ENCODE data around the gene MRM2.

Gene MRM2

DNA sequence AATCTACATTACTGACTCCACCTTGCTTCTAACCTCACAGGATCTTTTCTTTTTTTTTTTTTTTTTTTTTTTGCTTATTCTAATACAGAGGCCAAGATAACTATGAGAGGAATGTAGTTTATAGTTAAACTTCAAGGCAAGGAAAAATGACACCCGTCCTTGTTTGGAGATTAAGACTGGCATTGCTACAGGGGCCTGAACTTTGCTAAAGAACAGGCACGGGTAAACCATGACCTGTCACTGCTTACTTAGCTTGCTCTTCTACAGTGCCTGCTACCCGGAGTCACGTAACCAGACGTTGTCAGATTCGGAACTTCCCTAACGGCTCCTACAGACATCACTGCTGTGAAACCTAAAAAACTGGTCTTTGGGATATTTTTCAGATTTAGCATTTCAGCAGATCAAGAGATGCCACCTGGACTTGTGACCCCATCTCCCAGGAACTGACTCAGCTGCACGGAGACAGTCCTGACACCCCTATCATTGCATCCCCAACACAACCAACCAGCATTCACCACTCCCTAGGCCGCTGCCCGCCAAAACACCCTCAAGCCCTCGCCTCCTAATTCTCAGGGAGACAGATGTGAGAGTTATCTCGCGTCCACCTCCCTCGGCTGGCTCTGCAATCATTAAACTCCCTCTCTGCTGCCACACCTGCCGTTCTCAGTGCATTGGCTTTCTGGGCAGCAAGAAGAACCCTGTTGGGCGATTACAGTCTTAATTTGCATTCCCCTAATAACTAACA is 36.8 kb downstream of the MRM2 start:
- DNase-seq (ENCODE audit: insufficient read length, low spot score): no peak
- FAIRE-seq: no peak
- TF ChIP-seq POU2F2 (IDR thresholded peaks at IDR 0.05; ENCODE audit: low read depth, low read length) (no peak), POLR2A (IDR thresholded peaks at IDR 0.05; ENCODE audit: low read depth, low read length) (no peak), SPI1 (IDR thresholded peaks at IDR 0.05; ENCODE audit: low read depth, low read length) (no peak), TAF1 (IDR thresholded peaks at IDR 0.05; ENCODE audit: low read depth, low read length) (no peak), PAX5 (IDR thresholded peaks at IDR 0.05; ENCODE audit: insufficient read depth, low read length, severe bottlenecking) (no peak), POLR2AphosphoS5 (IDR thresholded peaks at IDR 0.05; ENCODE audit: low read depth, low read length) (no peak)

DNA sequence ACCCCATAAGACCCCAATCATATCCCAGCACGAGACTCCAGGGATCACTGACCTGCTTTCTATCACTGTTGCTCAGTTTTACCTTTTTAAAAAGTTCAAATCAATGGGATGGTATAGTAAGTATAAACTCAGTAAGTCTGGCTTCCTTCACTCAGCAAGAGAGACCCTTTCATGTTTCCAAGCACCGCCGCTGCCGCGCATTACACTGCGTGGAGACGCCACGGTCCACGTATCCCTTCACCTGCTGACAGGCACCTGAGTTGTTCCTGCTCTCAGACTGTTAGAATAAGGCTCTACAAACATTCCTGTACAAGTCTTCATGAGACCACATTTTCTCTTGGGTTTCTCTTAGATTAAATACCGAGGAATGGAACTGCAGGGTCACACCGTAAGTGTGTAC is 37.6 kb downstream of the MRM2 start:
- TF ChIP-seq SPI1 (IDR thresholded peaks at IDR 0.05; ENCODE audit: low read depth, low read length) (no peak), POLR2A (IDR thresholded peaks at IDR 0.05; ENCODE audit: low read depth, low read length) (no peak), POLR2AphosphoS5 (IDR thresholded peaks at IDR 0.05; ENCODE audit: low read depth, low read length) (no peak), TAF1 (IDR thresholded peaks at IDR 0.05; ENCODE audit: low read depth, low read length) (no peak), POU2F2 (IDR thresholded peaks at IDR 0.05; ENCODE audit: low read depth, low read length) (no peak), PAX5 (IDR thresholded peaks at IDR 0.05; ENCODE audit: insufficient read depth, low read length, severe bottlenecking) (no peak)
- no peak for FAIRE-seq
- DNase-seq (ENCODE audit: insufficient read length, low spot score): no peak

DNA sequence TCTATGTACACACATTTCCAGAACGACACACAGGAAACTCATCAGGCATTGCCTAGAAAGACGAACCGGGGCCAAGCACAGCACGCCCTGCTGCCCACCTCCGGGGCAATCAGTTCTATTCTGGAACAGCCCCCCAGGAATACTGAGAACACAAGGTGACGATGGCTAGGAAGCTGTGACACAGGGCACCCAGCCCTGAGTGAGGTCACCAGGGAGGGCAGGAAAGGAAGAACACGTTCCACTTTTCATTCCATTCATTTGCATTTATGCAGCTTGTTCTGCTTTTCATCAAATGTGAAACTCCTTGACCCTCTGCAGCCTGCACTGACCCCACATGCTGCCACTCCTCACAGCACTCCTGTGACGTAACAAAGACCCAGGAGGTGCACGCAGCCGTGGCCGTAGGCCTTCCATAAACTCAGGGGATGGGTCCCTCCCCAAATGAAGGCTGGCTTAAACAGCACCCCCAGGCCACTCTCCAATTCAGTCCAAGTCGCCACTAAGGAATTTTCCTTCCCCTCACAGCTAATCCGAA is 38.2 kb downstream of the MRM2 start:
- peak; percentile 8 for DNase-seq (ENCODE audit: insufficient read length, low spot score)
- peak; percentile 84 for FAIRE-seq
- no peak for TF ChIP-seq TAF1 (IDR thresholded peaks at IDR 0.05; ENCODE audit: low read depth, low read length)
- TF ChIP-seq SPI1 (IDR thresholded peaks at IDR 0.05; ENCODE audit: low read depth, low read length): no peak
- no peak for TF ChIP-seq POLR2A (IDR thresholded peaks at IDR 0.05; ENCODE audit: low read depth, low read length)
- TF ChIP-seq PAX5 (IDR thresholded peaks at IDR 0.05; ENCODE audit: insufficient read depth, low read length, severe bottlenecking): no peak
- TF ChIP-seq POLR2AphosphoS5 (IDR thresholded peaks at IDR 0.05; ENCODE audit: low read depth, low read length): no peak
- peak; percentile 64; the same call in 1 of the 2 replicates for TF ChIP-seq POU2F2 (IDR thresholded peaks at IDR 0.05; ENCODE audit: low read depth, low read length)

DNA sequence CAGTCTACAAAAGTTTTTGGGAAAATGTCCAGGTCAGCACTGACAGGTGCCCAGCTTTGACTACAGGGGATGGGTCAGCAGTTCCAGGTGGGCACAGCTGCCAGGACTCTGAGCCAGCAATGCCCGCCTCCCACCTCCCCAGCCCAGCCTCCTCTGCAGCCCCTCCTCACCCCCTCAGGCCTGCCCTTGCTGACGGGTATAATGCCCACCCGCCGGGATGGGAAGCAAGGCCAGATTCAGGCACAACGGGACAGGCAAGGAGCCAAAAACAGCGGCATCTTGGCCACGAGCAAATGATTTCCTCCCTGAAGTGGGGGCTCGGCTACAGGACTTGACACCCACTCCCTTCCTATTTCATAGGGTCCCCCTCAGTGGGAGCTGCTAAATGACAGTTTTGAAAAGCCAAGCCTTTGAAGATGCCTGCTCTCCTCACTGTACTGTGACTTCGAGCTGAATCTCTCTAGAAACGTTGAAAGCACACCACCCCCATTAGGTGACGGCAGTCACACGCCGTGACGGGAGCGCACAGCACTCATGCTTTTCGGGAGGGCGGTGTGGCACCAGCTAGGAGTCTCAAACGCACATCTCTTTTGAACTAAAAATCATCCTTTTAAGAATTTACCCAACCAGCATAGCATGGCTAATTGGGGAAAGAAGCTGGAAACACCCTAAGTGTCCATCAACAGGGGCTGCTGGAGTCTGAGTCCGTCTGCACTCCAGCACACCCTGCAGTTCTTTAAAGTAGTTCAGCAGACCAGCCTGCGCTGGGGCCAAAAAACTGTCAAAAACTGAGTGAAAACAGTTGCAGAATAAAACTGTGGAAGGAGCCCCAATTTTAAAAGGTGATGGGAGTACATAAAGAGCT is 38.9 kb downstream of the MRM2 start:
- TF ChIP-seq TAF1 (IDR thresholded peaks at IDR 0.05; ENCODE audit: low read depth, low read length): no peak
- FAIRE-seq (no peak), DNase-seq (ENCODE audit: insufficient read length, low spot score) (no peak)

DNA sequence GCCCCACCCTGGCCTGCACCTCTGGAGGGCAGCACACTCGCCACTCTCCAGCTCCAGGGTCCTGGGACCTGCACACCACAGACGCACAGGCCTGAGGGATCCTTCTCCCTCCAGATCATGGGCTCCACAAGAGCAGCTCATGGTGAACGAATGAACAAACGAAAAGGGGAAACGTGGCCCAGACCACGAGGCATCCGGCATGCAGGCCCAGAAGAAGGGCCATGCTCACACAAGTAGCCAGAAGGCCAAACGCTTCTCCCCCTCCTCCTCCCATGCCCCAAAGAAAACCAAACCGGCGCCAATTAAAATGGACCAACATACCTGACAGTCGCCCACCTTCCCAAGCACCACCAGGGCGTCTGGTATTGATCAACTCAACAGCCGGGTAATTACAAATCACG is 39.6 kb downstream of the MRM2 start:
- no peak for TF ChIP-seq POLR2AphosphoS5 (IDR thresholded peaks at IDR 0.05; ENCODE audit: low read depth, low read length)
- no peak for DNase-seq (ENCODE audit: insufficient read length, low spot score)
- FAIRE-seq: no peak

DNA sequence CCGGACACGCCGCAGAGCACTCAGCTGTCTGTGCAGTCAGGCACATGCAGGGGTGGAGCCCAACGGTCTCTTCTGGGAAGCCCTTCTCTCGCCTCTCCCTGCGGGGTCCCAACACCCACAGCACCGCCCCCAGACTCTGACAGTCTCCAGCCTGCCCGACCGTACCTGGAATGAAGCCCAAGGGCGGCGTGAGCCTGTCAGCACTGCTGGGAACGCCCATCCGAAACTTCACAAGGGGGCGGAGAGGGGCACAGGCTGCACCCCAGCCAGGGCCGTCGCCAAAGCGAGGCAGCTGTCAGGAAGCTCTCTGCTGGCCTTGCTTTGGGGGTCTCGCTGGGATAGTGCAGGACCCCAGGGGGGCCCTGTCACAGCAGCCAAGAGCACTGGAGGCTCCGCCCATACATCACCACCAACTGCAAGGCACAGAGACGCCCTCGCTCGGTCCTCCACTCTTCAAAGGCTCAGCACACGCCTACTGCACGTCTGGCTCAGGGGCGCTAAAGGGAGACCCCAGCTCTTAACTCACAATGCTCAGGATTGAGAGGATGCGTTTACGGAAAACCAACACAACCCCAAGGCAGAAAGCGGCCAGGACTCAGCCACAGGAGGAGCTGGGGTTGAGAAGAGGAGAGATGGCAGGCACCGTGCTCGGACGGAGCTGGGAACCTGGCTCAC is 40.2 kb downstream of the MRM2 start:
- TF ChIP-seq SPI1 (IDR thresholded peaks at IDR 0.05; ENCODE audit: low read depth, low read length): no peak
- FAIRE-seq: no peak
- no peak for DNase-seq (ENCODE audit: insufficient read length, low spot score)

DNA sequence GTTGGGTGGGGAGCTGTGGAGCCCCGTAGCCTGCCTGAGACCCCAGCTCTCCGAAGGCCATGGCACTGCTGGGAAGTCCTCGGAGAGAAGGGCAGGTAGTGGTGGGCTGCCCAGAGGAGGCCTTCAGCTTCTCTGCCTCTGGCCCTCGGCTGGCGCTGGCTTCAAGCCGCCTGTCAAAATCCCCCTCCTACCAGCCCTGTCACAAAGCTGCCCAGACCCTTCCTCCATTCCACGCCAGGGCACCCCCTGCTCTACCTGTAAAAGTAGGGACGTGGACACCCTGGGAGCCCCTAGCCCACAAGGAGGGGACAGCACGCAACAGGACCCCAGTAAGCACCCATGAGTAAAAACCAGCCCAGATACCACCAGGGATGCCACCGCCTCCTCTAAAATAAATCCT is 40.9 kb downstream of the MRM2 start:
- no peak for DNase-seq (ENCODE audit: insufficient read length, low spot score)
- TF ChIP-seq POU2F2 (IDR thresholded peaks at IDR 0.05; ENCODE audit: low read depth, low read length) (no peak), POLR2A (IDR thresholded peaks at IDR 0.05; ENCODE audit: low read depth, low read length) (no peak), TAF1 (IDR thresholded peaks at IDR 0.05; ENCODE audit: low read depth, low read length) (no peak), SPI1 (IDR thresholded peaks at IDR 0.05; ENCODE audit: low read depth, low read length) (no peak), POLR2AphosphoS5 (IDR thresholded peaks at IDR 0.05; ENCODE audit: low read depth, low read length) (no peak), PAX5 (IDR thresholded peaks at IDR 0.05; ENCODE audit: insufficient read depth, low read length, severe bottlenecking) (no peak)
- no peak for FAIRE-seq

DNA sequence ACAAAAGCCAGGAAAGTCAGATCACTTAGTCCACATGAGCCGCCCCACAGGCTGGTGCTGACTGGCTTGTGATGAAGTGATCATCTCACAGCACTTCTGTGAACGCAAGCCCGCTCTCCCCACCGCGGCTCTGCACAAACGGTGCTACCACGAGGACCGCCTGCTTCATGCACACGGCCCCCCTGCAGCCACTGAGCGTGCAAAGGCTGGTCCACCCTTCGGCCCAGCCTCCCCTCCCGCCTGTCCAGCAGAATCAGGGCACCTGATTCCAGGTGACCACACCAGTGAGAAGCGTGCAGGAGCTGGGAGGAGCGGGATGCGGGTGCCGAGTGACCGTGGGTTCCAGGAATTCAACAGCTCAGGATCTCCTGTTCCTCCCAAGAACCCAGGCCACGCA is 41.4 kb downstream of the MRM2 start:
- DNase-seq (ENCODE audit: insufficient read length, low spot score) (no peak), FAIRE-seq (no peak)
- TF ChIP-seq POLR2A (IDR thresholded peaks at IDR 0.05; ENCODE audit: low read depth, low read length): no peak
- TF ChIP-seq POU2F2 (IDR thresholded peaks at IDR 0.05; ENCODE audit: low read depth, low read length): no peak
- no peak for TF ChIP-seq TAF1 (IDR thresholded peaks at IDR 0.05; ENCODE audit: low read depth, low read length)
- no peak for TF ChIP-seq PAX5 (IDR thresholded peaks at IDR 0.05; ENCODE audit: insufficient read depth, low read length, severe bottlenecking)
- no peak for TF ChIP-seq SPI1 (IDR thresholded peaks at IDR 0.05; ENCODE audit: low read depth, low read length)
- TF ChIP-seq POLR2AphosphoS5 (IDR thresholded peaks at IDR 0.05; ENCODE audit: low read depth, low read length): no peak

DNA sequence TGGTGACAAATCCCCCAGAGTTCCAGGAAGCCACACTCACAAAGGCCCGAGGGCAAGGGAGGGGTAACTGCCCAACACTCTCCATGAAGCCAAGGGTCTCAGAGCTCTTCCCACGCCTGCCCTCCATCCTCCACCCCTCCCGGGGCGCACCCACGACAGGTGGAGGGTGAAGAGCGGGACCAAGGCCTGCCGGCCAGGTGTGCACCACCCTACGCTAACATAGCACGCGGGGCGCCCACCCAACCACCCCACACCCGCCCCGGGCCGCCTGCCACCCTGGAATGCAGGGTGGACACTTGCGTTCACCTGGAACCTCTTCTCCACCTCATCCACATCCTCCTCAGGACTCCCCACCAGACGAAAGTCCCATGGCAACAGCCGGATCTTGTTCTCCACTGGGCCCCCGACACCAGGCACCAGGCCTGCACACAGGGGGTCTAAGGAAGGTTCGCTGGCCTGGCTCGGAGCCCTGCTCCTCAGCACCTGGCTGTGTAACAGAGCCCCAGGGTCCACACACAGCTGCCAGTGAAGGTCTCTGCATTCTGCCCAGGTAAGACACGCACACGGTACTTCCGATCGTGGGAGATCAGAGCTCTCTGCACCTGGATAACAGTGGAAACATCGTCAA is 41.9 kb downstream of the MRM2 start:
- DNase-seq (ENCODE audit: insufficient read length, low spot score) (no peak), FAIRE-seq (no peak)
- TF ChIP-seq POLR2AphosphoS5 (IDR thresholded peaks at IDR 0.05; ENCODE audit: low read depth, low read length) (no peak), TAF1 (IDR thresholded peaks at IDR 0.05; ENCODE audit: low read depth, low read length) (no peak), POU2F2 (IDR thresholded peaks at IDR 0.05; ENCODE audit: low read depth, low read length) (no peak), SPI1 (IDR thresholded peaks at IDR 0.05; ENCODE audit: low read depth, low read length) (no peak), POLR2A (IDR thresholded peaks at IDR 0.05; ENCODE audit: low read depth, low read length) (no peak), PAX5 (IDR thresholded peaks at IDR 0.05; ENCODE audit: insufficient read depth, low read length, severe bottlenecking) (no peak)
